IPS-NIHi7 (cell line): ENCODE measurements around the gene ODAD4.

ENCODE experiments used
- DNase-seq: peaks from one replicate; pipeline ENCODE4 v3.0.0; 2012; ENCODE audit warnings: mixed read lengths; ENCODE audit errors: extremely low spot score

ODAD4 gene

GRCh38 chr17:41930009-41930832, at the start of gene ODAD4:
Gene ODAD4 (plus strand): TSS chr17:41930617. CDS start chr17:41930724, 107 bp downstream.
- DNase-seq, result peak; percentile 98

GRCh38 chr17:41882756-41883155, 47.7 kb upstream of the ODAD4 start:
- no peak for DNase-seq

DNA sequence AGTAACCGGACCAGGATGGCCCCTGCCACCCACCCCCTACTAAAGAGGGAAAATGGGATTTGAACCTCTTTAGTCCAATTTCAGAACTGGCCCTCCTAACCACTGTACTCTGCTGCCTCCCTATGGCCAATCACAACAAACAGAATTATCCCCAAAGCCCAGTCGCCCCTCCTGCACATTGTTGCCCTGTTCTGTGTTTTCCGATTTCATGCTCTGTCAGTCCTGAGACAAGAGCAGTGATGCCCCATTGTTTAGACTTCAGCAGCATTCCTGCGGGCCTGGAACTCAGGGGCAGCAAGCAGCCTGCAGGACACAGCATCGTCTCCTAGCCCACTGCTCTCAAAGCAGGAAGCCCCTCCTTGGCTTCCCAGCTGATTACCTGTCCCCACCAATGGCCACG, 44.7 kb upstream of the ODAD4 start:
- peak; percentile 53 for DNase-seq

- DNase-seq, result no peak
Observed at GRCh38 chr17:41888332-41888965, 42.0 kb upstream of the ODAD4 start.

GRCh38 chr17:41891135-41892020, 39.0 kb upstream of the ODAD4 start:
- no peak for DNase-seq

DNA sequence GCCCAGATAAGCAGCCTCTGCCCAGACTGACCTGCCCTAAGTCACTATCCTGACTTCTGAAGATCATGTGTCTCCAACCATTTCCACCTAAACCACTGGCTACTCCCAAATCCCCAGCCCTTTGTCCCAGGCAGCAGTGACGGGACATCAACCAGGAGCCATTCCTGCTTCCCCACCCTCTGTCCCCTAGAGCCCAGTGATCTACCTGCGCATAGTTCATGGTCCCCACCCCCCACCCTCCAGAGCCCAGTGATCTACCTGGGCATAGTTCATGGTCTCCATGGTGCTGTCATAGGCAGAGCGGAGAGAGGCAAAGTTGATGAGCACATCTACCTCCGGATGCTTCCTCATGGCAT, 38.4 kb upstream of the ODAD4 start:
- DNase-seq, result no peak

GRCh38 chr17:41893384-41893783, 37.0 kb upstream of the ODAD4 start:
- no peak for DNase-seq

DNA sequence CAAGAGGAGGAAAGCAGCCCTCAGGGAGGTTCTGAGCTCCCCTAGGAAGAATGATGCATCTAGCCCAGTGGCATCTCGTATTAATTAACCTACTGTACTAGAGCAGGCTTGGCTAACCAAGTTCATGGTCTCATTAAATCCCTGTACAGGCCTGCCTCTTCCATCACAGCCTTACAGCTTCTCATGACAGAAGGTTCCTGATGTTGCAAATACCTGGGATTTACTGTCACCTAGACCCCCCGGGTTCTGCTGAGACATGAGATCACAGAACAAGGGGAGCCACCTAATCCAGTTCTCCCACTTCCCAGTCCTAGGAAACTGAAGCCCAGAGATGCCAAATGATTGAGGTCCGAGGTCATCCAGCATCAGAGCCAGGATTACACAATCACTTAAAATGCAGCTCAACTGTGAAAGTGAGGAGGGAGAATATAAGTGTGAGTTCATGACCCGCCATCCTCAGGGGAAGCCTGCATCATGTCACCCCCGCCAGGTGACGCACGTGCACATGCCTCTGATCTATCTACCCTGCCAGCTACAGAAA, 35.6 kb upstream of the ODAD4 start:
- DNase-seq, result no peak

DNA sequence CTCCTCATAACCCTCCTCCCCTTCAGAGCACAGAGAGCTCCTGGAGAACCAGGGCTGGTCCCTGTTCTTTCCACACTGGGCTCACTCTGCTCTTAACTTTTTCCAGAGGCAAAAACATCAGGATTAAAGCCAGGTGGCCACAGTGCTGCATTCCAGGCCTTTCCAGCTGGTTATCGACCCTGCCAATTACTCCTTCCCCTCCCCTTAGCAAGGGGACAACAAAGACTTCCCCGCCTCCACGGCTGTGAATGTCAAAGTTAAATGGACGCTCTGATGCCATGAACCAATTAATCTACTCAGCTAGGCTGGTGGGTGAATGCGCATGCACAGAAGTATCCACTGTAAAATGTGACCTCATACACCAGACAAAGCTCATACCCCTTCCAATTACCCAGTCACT, 34.8 kb upstream of the ODAD4 start:
- no peak for DNase-seq

DNA sequence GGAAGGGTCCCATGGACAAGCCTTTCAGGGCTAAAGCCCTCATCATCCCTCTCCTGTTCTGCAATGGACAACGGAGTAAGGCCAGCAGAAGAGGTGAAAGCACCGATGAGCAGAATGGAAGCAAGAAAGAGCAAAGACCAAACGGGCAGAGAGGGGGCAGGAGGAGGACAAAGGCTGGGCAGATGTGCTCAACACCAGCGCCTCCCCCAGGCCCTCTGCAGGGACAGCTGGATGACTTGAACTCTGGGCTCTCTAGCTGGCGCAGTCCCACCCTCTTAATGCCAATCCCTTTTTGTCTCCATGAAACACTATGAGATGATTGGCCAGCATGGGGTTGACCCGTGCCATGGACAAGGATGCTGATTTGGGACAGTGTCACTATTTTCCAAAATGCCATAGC, 33.7 kb upstream of the ODAD4 start:
- no peak for DNase-seq

DNA sequence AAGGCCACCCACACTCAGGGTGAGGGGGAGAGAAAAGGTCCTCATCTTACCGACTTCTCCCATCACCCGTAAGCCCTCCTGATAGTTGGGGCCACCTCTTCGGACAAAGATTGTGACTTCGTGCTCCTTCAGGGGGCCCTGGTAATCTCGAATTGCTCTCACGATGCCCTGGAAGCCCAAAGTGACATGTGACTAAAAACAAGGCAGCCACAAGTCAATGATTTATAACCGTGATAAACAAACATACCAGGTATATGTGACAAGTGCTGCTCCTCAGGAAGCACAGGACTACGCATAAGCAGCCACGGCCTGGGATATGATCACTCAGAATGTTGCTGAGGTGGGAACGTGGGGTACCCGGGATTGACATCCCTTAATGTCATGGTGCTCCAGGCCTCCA, 28.8 kb upstream of the ODAD4 start:
- DNase-seq, result no peak

DNA sequence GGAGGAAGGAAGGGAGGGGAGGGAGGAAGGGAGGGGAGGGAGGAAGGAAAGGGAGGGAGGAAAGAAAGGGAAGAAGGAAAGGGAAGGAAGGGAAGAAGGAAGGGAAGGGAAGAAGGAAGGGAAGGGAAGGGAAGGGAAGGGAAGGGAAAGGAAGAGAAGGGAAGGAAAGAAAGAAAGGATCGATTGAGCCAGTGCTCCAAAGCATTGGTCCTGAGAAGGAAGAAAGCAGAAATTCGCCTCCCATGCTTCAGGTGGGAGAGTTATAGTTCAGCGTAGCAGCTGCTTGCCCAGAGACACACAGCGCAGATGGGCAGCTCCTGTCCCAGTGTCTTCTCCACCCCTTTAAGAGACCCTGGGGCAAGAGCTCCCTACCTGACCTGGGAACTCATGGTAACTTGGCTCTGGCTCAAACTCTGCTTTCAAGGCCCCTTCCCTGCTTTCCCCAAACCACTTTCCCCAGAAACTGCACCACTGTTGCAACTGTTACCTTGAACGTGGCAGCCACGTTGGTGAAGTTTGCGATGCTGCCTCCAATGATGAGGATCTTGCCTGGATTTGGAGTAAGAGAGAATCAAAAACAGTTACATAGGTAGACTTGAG, 26.1 kb upstream of the ODAD4 start:
- DNase-seq, result no peak

DNA sequence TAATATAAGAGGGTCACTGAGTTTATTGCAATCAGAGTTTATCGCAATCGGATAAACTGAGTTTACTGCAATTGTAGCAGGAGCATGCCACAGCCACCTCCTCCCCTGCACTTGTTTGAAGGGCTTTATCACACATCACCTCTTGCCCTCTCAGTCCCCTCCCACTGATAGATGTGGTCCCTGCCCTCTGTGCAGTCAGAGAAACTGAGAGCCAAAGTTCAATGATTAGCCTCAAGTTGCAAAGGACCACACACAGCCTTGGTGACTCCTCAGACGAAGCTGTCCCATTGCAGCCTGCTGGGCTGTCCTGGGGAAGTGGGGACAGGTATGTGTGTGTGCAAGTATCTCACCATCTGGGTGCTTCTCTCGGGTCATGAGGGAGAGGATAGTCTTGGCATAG, 25.2 kb upstream of the ODAD4 start:
- no peak for DNase-seq

GRCh38 chr17:41906465-41907184, 23.8 kb upstream of the ODAD4 start:
- DNase-seq, result no peak

- DNase-seq, result no peak
Observed at GRCh38 chr17:41907185-41907556, 23.2 kb upstream of the ODAD4 start.

DNA sequence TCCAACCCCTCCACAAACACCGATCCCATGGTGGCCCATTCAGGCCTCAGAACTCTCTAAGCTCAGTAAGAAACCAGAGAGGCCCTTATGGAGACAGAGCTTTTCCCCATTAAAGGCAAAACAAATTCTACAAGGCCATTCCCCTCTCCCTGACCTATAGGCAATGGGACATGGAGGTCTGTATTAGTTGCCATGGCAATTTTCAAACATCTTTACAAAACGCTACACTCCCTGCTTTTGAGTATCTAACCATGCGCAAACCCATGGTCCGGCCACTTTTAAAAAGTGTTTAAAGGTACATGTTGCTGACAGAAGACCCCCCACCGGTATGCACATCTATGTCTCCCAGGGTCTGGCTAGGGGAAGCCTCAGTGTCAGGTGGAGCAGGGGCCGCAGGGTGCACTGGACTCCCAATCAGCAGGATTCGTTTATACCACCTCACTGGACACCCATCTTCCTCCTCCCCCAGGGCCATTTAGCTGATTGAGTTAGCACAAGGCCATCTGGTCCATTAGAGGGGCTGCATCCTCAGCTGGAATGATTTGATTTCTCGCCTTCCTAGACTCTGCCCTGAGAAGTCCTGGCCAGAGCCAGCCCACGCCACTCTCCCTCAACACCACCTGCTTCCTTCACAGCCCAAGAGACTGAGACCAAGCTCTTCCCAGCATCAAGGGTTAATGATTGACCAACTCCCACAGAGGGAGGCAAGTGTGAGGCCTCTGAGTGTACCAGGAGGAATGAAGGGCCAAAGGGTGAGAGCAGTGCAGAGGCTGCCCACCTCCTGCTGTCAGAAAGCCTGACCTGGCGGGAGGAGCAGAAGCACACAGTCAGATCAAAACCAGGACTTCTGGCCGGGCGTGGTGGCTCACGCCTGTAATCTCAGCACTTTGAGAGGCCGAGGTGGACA, 22.5 kb upstream of the ODAD4 start:
- DNase-seq, result no peak

- DNase-seq, result no peak
Observed at GRCh38 chr17:41909088-41909487, 21.3 kb upstream of the ODAD4 start.

DNA sequence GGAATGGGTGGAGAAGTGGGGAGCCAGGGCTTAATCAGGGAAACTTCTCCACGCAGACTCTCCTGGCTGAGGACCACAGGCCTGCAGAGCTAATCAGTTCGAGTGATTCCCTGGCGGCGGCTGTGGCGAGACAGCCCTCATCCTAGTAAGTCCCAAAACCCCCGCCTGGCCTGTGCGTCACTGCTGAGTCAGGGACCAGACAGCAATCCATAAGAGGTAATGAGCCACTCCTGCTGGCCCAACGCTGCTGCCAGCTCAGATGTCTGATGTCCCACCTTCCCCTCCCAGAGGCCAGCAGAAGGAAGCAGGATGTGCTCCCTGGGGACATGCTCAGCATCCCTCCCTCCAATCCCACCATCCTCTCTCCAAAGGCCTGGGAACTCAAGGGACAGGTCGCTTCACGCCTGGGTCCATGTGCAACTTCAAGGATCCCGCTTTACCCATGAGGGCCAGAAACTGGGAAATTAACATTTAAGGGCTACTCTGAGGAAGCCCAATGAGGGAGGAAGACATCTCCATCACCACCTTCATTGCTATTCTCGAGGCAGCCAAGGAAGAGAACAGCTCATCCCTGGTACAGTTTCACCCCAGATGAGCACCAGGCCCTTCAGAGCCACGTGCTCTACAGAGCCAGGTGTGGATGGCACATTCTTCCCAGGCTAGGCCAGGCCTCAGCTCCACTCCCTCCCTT, 19.6 kb upstream of the ODAD4 start:
- DNase-seq, result no peak

DNA sequence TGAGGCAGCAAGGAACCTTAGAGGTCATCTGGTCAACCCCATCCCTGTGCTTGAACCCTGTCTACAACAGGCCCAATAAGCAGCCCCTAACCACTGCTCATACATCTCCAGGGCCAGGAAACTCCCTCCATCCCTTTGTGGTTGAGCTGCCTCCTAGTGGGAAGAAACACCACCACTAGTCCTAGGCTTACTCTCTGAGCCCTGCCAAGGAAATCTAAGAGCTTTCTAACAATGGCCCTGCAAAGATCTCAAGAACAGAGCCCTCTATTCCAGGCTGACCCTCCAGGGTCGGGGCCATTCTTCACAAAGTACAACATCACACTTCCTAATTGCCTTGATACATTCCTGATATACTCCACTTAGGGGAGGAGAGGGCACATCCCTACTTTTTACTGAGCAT, 17.5 kb upstream of the ODAD4 start:
- DNase-seq, result no peak

DNA sequence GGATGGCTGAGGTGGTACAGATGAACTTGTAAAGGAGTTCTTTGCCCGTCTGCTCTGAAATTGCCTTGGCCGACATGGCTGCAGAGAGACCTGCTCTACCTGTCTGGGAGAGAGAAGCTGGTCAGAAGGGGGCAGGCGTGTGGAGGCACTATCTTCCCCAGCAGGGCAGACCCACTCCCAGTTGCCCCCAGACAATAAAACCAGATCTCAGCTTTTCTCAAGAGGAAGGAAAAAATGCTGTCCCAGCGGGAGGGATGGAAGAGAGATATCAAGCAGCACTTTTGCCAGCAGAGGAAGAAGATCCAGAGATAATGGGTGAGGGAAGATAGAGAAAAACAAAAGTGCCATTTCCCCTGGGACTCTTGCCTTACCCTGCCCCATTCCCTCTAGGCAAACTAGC, 16.6 kb upstream of the ODAD4 start:
- DNase-seq, result peak; percentile 60
